ENCODE results near the gene ACOT7.

DNA sequence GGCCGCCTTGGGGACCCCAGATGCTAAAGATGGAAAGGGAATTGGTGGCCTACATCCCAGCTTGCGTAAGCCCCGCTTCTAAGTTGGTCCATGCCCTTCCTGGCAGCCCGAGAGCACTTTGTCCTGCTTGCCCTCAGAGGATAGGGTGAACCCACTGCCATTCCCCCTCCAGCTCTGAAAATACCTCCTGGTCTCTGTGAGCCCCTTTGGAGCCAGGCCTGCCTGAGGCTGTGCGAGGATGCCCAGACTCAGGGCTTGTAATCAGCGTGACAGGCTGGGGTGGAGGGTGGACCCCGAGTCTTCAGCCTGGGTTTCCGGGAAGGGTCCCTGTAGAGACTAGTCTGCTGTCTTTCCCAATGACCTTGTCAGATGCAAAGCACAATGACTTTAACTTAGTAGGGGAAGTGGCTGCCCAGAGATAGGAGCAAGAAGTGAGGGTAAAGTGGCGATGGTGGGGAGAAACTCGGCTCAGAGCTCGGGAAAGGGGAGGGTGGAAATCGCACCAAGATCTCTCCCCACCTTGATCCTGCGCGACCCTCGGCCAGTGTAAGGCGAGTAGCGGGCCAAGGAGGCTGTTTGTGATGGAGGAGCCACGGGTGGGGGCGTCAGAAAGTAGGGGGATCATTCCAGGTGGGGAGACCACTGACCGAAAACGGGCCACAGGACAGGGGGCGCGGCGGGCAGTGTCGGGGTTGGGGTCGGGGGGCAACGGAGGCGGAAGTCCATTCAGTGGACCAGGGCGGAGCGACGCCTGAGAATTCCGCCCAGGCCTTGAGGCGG is 152.3 kb downstream of the ACOT7 start:
- TF ChIP-seq CTCF (conservative IDR thresholded peaks at IDR 0.05; ENCODE audit: low read length) (no peak), EZH2phosphoT487 (IDR thresholded peaks at IDR 0.05; ENCODE audit: borderline replicate concordance, low read depth, low read length) (no peak)

All from OCI-LY7 (cell line).